ENCODE data around the gene TEX28.

DNA sequence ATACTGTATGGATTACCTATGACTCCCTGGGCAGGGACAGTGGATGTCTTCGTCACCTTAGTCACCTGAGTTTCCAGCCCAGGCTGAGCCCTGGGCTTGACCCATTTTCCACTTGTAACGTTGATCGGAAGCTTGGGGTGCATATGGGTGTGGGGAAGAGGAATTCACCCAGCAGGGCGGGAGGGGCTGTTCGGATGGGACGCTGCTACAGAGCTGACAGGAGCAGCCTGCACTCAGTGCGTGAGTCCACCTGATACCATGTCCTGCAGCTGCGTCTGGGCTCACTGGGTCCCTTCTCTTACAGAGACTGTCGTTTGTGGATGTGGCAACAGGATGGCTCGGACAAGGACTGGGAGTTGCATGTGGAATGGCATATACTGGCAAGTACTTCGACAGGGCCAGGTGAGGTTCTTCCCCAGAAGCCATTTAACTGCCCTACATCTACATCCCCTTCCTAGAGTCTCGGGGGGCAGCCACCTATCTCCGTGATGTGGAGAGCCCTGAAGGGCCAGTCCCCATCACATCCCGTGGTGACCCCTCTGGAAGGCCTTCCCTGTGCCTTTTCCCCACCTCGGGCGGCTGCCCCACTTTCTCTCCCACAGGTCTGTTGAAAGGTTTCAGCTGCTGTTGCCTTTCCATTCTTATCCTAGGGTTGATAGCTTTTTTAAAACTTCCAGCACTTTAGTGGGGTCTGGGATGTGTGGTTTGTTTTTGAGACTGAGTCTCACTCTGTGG lies 14.3 kb upstream of the TEX28 start:
- TF ChIP-seq, protein P1, sequence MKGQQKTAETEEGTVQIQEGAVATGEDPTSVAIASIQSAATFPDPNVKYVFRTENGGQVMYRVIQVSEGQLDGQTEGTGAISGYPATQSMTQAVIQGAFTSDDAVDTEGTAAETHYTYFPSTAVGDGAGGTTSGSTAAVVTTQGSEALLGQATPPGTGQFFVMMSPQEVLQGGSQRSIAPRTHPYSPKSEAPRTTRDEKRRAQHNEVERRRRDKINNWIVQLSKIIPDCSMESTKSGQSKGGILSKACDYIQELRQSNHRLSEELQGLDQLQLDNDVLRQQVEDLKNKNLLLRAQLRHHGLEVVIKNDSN (IDR thresholded peaks at IDR 0.05): no peak
- TF ChIP-seq EP300 (IDR thresholded peaks at IDR 0.05; ENCODE audit: borderline replicate concordance): no peak
- TF ChIP-seq TEAD4 (IDR thresholded peaks at IDR 0.05): no peak
- TF ChIP-seq RAD21 (IDR thresholded peaks at IDR 0.05; ENCODE audit: low read depth): no peak

Measured in Ishikawa (cell line).